ENCODE measurements around the gene NSMCE4A. TPM values are rescaled to one million over a fixed set of nuclear protein-coding genes. Genes with fewer than 3 reads are reported as not detected.
"Not testable (repeated sequence)": the region's sequence is repeated elsewhere in the genome, so short reads cannot be mapped to it uniquely, and the experiment has no call there.

The NSMCE4A gene, protein sequence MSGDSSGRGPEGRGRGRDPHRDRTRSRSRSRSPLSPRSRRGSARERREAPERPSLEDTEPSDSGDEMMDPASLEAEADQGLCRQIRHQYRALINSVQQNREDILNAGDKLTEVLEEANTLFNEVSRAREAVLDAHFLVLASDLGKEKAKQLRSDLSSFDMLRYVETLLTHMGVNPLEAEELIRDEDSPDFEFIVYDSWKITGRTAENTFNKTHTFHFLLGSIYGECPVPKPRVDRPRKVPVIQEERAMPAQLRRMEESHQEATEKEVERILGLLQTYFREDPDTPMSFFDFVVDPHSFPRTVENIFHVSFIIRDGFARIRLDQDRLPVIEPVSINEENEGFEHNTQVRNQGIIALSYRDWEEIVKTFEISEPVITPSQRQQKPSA
- total RNA-seq (100 to 1,000 TPM; 104 to 160 (median 118) TPM), polyA plus RNA-seq (10 to 100 TPM; 39.0 to 55.3 (median 52.0) TPM)

DNA sequence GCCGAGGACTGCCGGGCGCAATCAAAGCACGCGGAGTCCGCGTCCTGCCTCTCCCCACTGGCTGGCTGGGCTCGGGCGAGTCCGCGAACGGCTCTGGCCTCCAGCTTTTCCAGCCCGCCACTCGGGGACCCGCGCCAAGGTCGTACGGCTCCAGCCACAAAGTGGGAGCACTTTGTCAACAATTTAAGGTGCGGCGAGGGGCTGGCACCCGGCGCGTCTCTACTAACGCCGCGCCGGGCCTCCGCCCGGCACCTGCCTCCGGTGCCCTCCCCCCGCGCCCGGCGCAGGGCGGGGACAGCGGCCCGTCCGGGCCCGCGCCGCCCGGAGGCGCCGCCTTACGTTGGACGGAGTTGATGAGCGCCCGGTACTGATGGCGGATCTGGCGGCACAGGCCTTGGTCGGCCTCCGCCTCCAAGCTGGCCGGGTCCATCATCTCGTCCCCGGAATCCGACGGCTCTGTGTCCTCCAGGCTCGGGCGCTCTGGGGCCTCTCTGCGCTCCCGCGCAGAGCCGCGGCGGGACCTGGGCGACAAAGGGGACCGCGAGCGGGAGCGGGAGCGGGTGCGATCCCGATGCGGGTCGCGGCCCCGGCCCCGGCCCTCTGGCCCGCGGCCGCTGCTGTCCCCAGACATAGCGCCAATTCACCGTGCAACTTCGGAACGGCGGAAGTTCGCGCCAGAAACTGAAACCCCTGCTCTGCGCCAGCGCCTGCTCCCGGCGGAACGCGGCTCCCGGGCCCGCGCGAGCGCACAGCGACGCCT is at the start of gene NSMCE4A:
TSS of gene NSMCE4A (minus strand) at position 683 of the 760 bp plus-strand sequence. CDS start at position 631, 52 bp downstream.
- DNase-seq = peak; percentile 89
- Histone ChIP-seq H3K4me1 (peaks cover 0 to 30% (median 27%) of the 10 kb centered on the region in 4 donors), H3K4me3 (peak within 1 kb of the TSS; percentile 72 to 92 (median 82)), H3K36me3 (peaks cover 0 to 37% (median 4%) of the 10 kb centered on the region in 4 donors), H3K27ac (peak within 1 kb of the TSS; percentile 96 to 98 (median 97)), H3K27me3 (no peaks in the 10 kb centered on the region), H3K9me3 (no peaks in the 10 kb centered on the region)
- intact Hi-C loops (cut with DNase I) = loop anchor here (2.0 to 5.0 kb wide), 3 partner anchors 47 to 138 kb away; partner anchors contain the start of gene ATE1
- TF ChIP-seq, protein P1, sequence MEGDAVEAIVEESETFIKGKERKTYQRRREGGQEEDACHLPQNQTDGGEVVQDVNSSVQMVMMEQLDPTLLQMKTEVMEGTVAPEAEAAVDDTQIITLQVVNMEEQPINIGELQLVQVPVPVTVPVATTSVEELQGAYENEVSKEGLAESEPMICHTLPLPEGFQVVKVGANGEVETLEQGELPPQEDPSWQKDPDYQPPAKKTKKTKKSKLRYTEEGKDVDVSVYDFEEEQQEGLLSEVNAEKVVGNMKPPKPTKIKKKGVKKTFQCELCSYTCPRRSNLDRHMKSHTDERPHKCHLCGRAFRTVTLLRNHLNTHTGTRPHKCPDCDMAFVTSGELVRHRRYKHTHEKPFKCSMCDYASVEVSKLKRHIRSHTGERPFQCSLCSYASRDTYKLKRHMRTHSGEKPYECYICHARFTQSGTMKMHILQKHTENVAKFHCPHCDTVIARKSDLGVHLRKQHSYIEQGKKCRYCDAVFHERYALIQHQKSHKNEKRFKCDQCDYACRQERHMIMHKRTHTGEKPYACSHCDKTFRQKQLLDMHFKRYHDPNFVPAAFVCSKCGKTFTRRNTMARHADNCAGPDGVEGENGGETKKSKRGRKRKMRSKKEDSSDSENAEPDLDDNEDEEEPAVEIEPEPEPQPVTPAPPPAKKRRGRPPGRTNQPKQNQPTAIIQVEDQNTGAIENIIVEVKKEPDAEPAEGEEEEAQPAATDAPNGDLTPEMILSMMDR (IDR thresholded peaks at IDR 0.05) = no peak
- no peak for TF ChIP-seq EP300 (IDR thresholded peaks at IDR 0.05)
- no peak for TF ChIP-seq POLR2A (IDR thresholded peaks at IDR 0.05)
- TF ChIP-seq POLR2AphosphoS5 (IDR thresholded peaks at IDR 0.05) = peak; percentile 26 to 74 (median 64)
- 0% methylated on average over 101 of the region's 101 CpGs for WGBS, 2 donors

DNA sequence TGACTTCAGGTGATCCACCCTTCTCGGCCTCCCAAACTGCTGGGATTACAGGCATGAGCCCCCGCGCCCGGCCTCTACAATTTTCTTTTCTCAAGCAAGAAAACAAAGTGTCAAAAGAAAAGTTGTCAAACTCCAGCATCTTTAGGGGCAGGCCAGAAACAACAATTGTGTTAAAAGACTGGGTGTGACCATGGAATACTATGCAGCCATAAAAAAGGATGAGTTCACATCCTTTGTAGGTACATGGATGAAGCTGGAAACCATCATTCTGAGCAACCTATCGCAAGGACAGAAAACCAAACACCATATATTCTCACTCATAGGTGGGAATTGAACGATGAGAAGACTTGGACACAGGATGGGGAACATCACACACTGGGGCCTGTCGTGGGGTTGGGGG is 48.2 kb upstream of the NSMCE4A start:
- H3K4me3 ChIP-seq; intact Hi-C loops (cut with DNase I); H3K36me3 ChIP-seq; H3K9me3 ChIP-seq; DNase-seq; H3K27me3 ChIP-seq: not testable (repeated sequence)
- 93 to 97% methylated on average over 7 of the region's 7 CpGs for WGBS, 2 donors
- H3K4me1 ChIP-seq = peaks cover 0 to 42% (median 30%) of the 10 kb centered on the region in 4 donors
- H3K27ac ChIP-seq = peak overlapping the region; percentile 80 to 85 (median 81)

DNA sequence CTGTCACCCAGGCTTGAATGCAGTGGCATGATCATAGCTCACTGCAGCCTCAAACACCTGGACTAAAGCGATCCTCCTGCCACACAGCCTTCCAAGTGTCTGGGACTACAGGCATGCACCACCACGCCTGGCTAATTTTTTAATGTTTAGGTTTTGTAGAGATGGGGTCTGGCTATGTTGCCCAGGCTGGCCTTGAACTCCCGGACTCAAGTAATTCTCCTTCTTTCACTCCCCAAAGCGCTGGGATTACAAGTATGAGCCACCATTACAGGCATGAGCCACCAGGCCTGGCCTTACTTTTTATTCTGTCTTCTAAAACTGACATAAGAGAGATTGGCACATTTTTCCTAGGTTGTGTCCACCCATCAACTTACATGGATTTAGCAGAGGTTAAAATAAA is 47.3 kb upstream of the NSMCE4A start:
- H3K4me1 ChIP-seq = peaks cover 0 to 44% (median 33%) of the 10 kb centered on the region in 4 donors
- no peaks in the 10 kb centered on the region for H3K36me3 ChIP-seq
- peak overlapping the region; percentile 80 to 85 (median 81) for H3K27ac ChIP-seq
- H3K4me3 ChIP-seq = peak overlapping the region in 2 of 4 donors; percentile 34 to 38
- H3K9me3 ChIP-seq = no peaks in the 10 kb centered on the region
- TF ChIP-seq POLR2AphosphoS5 (IDR thresholded peaks at IDR 0.05) (no peak), EP300 (IDR thresholded peaks at IDR 0.05) (no peak)
- no peaks in the 10 kb centered on the region for H3K27me3 ChIP-seq
- no peak for DNase-seq
- intact Hi-C loops (cut with DNase I) = no loop called here
- WGBS, 2 donors = 86 to 97% methylated on average over 4 of the region's 4 CpGs

DNA sequence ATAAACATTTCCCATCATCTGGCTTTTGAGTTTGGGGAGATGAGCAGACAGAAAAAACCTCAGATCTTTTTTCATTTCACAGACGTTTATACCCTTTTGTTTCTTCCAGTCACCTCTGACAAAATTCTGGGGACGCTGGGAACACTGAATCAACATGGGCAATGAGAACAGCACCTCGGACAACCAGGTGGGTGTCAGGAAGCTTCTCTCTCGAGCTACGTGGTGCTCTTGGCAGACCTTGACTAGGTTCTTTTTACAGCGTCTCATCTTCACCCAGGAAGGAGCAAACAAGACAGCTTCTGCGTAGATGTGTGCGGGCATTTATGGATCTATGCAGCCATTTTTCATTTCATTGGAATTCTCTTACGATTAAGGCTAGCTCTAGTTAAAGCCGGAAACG is 46.8 kb upstream of the NSMCE4A start:
- H3K4me3 ChIP-seq = peak overlapping the region; percentile 14 to 38 (median 26)
- WGBS, 2 donors = 83 to 91% methylated on average over 11 of the region's 11 CpGs
- intact Hi-C loops (cut with DNase I) = loop anchor here (2.0 kb wide), 1 partner anchor 27 kb away; no protein-coding TSS in a partner anchor
- peak overlapping the region; percentile 80 to 85 (median 81) for H3K27ac ChIP-seq
- H3K27me3 ChIP-seq = no peaks in the 10 kb centered on the region
- TF ChIP-seq POLR2AphosphoS5 (IDR thresholded peaks at IDR 0.05) (peak in 2 of 4 donors; percentile 2 to 5), POLR2A (IDR thresholded peaks at IDR 0.05) (no peak), EP300 (IDR thresholded peaks at IDR 0.05) (peak in 1 of 4 donors; percentile 24)
- TF ChIP-seq, protein P1 (IDR thresholded peaks at IDR 0.05) = no peak
- peak; percentile 74 for DNase-seq
- peaks cover 0 to 40% (median 33%) of the 10 kb centered on the region in 4 donors for H3K4me1 ChIP-seq
- H3K36me3 ChIP-seq = no peaks in the 10 kb centered on the region
- H3K9me3 ChIP-seq = no peaks in the 10 kb centered on the region

DNA sequence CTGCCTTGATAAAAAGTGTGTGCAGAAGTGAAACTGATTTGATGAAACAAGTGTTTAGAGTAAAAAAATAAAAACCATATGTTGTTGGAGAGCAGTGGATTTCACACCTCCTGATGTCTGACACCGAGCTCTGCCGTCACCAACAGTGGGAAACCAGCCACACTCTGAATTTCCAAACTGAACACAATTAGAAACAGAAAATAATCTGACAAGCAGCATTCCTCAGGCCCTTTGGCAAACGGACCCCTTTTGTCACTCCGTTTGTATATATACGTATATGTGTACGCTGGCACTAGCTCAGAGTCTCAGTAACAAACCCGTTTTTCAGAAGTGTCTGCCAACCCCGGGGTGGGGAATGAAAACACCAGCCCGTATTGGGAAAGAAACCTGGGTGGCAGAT is 46.4 kb upstream of the NSMCE4A start:
- DNase-seq = peak; percentile 86
- peaks cover 0 to 40% (median 31%) of the 10 kb centered on the region in 4 donors for H3K4me1 ChIP-seq
- H3K27ac ChIP-seq = peak overlapping the region; percentile 80 to 85 (median 81)
- H3K27me3 ChIP-seq = no peaks in the 10 kb centered on the region
- H3K4me3 ChIP-seq = peak overlapping the region; percentile 14 to 38 (median 26)
- no peaks in the 10 kb centered on the region for H3K36me3 ChIP-seq
- intact Hi-C loops (cut with DNase I) = loop anchor here (2.0 kb wide), 1 partner anchor 27 kb away; no protein-coding TSS in a partner anchor
- whole genome bisulfite sequencing, 2 donors = 58 to 68% methylated on average over 9 of the region's 9 CpGs
- H3K9me3 ChIP-seq = no peaks in the 10 kb centered on the region
- TF ChIP-seq POLR2A (IDR thresholded peaks at IDR 0.05) (no peak), POLR2AphosphoS5 (IDR thresholded peaks at IDR 0.05) (peak in 1 of 4 donors; percentile 33), EP300 (IDR thresholded peaks at IDR 0.05) (peak in 2 of 4 donors; percentile 46 to 73)
- TF ChIP-seq, protein P1 (IDR thresholded peaks at IDR 0.05) = no peak

Data from sigmoid colon (tissue), 7 donors.